Activated naive CD4-positive, alpha-beta T cell treated with anti-CD3 and anti-CD28 coated beads, Interleukin-2, amount 50 U/mL, for 16 hours (primary cell): Measurements from ENCODE around the gene AFF4.
"Not testable (repeated sequence)": the region's sequence is repeated elsewhere in the genome, so short reads cannot be mapped to it uniquely, and the experiment has no call there.

Experiments used
- DNase-seq: peaks from one replicate; pipeline ENCODE4 v3.0.0-alpha.2; 2020

Gene AFF4

DNA sequence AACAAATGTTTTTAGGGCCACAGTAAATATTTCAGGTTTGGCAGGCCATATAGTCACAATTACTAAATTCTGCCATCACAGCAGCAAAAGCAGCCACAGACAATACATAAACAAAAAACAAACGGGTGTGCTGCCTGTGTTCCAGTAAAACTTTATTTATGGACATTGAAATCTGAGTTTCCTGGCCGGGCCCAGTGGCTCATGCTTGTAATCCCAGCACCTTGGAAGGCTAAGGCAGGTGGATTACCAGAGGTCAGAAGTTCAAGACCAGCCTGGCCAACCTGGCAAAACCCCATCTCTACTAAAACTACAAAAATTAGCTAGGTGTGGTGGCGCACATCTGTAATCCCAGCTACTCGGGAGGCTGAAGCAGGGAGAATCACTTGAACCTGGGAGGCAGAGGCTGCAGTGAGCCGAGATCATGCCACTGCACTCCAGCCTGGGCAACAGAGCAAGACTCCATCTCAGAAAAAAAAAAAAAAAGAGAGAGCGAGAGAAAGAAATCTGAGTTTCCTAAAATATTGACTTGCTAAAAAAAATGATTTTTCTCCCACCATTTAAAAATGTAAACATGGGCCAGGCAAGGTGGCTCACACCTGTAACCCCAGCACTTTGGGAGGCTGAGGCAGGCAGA is 7.2 kb downstream of the AFF4 start:
- not testable (repeated sequence) for DNase-seq

- DNase-seq, result no peak
Observed at GRCh38 chr5:132953710-132954109, 9.7 kb downstream of the AFF4 start.

DNA sequence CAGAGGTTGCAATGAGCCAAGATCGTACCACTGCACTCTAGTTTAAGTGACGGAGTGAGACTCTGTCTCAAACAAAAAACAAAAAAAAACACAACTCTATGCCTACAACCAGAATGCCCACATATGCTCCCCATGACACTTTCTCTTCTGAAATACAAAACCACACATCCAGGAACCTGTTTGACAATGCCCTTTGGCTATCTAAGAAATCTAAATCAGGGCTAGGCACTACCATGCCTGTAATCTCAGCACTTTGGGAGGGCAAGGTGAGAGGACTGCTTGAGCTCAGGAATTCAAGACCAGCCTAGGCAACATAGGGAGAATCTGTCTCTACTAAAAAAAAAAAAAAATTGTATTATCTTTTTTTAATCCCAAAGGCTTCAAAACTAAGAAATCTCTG is 10.6 kb downstream of the AFF4 start:
- DNase-seq, result no peak

DNA sequence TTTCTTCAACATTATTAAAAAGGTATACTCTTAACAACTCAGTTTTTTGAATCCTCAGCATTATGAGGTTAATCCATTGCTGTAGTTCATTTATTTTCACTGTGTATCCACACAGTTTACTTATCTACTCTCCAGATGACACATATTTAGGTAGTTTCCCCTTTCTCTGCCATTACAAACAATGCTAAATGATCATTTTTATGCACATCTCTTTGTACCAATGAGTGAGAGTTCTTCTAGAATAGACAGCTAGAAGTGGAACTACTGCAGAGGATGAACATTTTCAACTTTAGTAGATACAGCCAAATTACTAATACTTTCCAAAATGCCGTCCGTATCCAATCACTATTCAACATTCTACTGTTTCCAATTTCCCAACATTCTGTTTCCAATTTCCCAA is 11.5 kb downstream of the AFF4 start:
- no peak for DNase-seq

DNA sequence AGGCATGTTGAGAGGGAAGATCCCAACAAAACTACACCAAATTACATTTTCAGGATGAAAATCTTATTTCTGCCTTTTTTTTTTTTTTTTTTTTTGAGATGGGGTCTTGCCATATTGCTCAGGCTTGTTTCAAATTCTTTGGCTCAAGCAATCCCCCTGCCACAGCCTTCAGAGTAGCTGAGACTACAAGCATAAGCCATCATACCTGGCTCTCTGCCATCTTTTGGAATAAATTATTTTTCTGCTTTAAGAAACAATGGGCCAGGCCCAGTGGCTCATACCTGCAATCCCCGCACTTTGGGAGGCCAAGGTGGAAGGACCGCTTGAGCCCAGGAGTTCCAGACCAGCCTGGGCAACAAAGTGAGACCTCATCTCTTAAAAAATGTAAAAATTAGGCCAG is 14.3 kb downstream of the AFF4 start:
- no peak for DNase-seq

- no peak for DNase-seq
Observed at GRCh38 chr5:132947671-132948070, 15.8 kb downstream of the AFF4 start.

DNA sequence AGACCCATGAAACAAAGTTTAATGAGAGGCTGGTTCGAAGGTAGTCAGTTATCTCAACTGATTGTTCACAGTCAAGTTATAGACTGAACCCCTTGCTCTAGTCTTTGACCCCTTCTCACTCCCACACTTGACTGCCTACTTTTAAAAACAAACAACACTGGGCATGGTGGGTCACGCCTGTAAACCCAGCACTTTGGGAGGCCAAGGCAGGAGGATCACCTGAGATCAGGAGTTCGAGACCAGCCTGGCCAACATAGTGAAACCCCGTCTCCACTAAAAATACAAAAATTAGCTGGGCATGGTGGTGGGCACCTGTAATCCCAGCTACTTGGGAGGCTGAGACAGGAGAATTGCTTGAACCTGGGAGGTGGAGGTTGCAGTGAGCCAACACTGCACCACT is 18.1 kb downstream of the AFF4 start:
- not testable (repeated sequence) for DNase-seq

DNA sequence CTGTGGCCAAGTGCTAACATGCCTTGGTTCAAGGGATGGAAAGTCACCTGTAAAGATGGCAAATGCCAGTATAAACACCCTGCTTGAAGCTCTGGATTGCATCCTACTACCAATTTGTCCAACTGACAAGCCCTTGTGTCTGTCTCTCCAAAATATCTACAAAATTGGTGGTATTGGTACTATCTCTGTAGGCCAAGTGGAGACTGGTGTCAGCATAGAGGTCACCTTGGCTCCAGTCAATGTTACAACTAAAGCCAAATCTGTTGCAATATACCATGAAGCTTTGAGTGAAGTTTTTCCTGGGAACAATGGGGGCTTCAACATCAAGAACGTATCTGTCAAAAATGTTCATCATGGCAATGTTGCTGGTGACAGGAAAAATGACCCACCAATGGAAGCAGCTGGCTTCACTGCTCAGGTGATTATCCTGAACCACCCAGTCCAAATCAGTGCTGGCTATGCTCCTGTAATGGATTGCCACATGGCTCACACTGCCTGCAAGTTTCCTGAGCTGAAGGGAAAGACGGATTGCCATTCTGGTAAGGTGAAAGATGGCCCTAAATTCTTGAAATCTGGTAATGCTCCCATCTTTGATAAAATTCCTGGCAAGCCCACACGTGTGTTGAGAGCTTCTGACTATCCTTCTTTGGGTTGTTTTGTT is 19.9 kb downstream of the AFF4 start:
- no peak for DNase-seq

DNA sequence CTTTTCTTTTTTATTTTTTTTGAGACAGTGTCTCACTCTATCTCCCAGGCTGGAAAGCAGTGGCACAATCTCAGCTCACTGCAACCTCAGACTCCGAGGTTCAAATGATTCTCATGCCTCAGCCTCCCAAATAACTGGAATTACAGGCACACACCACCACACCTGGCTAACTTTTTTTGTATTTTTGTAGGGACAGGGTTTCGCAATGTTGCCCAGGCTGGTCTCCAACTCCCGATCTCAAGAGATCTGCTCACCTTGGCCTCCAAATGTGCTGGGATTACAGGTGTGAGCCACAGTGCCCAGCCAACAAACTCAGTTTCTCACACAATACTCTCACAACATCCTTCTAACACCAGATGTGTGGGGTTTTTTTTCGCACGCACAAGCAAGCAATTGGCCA is 22.1 kb downstream of the AFF4 start:
- no peak for DNase-seq

GRCh38 chr5:132928062-132928407 is 35.4 kb downstream of the AFF4 start:
- no peak for DNase-seq

GRCh38 chr5:132927355-132928061 is 35.9 kb downstream of the AFF4 start:
- no peak for DNase-seq

DNA sequence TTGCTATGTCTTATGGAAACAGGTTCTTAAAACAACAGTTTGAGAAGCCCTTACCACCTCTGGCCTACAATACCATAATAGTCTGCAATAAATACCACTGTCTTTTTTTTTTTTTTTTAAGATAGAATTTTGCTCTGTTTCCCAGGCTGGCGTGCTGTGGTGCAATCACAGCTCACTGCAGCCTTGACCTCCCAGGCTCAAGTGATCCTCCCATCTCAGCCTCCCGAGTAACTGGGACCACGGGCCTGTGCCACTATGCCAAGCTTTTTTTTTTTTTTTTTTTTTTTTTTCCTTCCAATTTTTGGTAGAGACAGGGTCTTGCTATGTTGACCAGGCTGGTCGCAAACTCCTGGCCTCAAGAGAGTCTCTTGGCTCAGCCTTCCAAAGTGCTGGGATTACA is 37.0 kb downstream of the AFF4 start:
- DNase-seq, result no peak

DNA sequence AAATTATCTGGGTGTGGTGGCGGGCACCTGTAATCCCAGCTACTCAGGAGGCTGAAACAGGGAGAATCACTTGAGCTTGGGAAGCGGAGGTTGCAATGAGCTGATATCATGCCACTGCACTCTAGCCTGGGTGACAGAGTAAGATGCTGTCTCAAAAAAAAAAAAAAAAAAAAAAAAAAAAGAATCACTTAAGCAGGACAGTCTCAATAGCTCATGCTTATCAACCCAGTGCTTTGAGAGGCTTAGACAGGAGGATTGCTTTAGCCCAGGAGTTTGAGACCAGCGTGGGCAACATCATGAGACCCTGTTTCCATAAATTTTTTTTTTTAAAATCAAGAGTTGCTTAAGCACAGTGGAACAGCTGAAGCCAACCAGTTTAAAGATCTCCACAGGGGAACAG is 47.3 kb downstream of the AFF4 start:
- no peak for DNase-seq

DNA sequence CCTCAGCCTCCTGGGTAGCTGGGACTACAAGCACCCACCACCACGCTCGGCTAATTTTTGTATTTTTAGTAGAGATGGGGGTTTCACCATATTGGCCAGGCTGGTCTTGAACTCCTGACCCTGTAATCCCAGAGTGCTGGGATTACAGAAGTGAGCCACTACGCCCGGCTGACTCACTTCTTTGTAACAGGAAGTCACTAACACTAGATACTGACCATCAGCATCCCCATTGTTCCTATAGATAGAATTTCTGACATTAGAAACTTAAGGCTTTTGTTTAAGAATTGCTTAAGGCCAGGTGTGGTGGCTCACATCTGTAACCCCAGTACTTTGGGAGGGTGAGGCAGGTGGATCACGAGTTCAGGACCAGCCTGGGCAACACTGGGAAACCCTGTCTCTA is 47.8 kb downstream of the AFF4 start:
- no peak for DNase-seq

DNA sequence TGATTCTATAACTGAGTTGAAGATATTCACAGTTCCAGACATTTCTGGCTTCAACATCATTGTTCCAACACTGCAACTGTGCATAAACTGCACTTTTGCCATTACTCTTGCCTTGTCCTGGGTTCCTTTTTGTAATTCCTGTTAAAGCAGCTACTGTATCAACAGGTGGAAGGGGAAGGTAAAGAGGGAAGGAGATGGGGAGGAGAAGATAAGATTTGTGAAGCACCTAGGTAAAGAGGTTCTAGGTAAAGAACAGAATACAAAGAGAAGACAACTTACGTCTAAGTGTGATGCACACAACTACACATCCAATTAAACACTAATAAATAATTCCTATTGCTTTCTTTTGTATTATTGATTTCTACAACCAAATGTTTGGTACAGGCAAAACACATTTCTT is 53.7 kb downstream of the AFF4 start:
- no peak for DNase-seq

DNA sequence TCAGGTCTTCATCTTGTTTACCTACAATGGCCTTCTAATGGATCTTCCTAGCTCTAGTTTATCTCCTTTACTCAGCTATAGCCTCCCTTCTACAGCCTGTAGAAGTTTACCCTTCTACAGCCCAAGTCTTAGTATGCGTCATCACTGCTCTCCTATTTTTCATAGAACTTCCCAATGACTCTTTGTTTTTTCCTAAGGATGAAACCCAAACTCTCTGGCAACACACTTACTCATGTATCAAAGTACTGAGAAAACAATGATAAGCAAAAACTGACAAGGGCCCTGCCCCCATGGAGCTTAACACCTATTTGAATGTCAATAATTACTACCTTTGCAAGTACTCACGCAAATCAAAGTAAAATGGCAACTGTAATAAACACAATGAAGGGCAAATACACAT is 56.3 kb downstream of the AFF4 start:
- no peak for DNase-seq

DNA sequence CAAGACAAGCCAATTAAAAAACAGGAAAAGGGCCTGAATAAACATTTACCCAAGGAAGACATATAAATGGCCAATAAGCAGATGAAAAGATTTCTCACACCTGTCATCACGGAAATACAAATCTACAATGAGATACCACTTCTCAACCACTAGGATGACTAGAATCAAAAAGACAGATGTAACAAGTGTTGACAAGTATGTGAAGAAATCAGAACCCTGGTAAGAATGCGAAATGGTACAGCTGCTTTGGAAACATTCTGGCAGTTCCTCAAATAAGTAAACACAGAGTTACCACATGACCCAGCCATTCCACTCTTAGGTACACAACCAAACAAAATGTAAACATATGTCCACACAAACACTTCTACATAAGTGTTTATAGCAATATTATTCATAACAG is 57.5 kb downstream of the AFF4 start:
- DNase-seq, result no peak

GRCh38 chr5:132901730-132902129 is 61.7 kb downstream of the AFF4 start:
- no peak for DNase-seq

DNA sequence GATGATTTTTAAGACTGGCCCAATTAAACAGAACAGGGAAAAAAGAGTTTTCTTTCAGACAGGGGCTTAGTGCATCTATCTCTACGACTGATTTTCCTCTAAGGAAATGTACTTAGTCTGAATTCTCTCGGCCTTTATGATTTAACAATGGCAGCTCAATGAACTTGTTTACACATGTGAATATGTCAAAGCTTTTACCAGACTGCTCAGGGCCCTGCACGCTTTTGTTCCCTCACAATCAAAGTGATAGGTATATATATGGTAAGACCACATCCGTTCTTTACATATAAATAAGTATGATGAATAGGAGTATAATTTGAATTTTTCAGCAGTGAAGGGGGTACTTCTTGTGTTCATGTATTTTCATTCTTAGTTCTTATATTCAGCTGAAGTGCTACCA is 62.4 kb downstream of the AFF4 start:
- DNase-seq, result no peak

- no peak for DNase-seq
Observed at GRCh38 chr5:132898094-132898493, 65.3 kb downstream of the AFF4 start.

DNA sequence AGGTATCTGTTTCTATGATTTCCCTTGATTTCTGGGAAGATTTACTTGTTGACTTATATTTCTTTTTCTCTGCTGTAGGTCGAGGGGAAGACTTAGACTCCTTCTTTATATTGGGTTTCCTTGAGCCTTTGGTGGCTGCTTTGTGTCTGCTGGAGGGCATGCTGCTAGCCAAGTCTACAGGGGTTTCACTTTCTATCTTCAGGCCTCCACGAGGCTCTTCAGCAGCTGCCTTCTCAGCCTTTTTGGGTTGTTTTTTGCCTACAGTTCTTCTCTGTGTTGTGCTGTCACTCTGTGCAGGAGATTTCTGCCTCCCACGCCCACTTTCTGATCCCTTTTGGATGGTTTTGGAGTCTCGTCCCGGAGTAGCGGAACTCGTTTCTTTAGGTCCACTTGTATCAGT is 66.7 kb downstream of the AFF4 start:
- DNase-seq, result no peak

GRCh38 chr5:132895719-132896305 is 67.6 kb downstream of the AFF4 start:
- no peak for DNase-seq

DNA sequence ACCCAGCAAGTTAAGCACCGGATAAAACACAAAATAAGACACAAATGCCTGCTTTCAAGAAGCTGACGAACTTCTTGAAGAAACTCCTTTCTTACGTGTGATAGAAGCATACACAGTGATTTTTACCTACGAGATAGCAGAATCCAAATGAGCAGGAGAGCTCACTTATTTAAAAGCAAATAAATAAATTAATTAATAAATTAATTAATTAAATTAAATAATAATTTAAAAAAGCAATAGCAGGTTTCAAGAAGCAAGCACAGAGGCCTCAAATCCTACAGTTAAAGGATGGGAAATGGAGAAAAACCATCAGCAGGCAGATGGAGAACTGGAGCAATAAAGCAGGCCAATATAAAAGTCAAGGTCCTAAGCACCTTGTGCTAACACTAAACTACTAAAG is 72.6 kb downstream of the AFF4 start:
- no peak for DNase-seq

DNA sequence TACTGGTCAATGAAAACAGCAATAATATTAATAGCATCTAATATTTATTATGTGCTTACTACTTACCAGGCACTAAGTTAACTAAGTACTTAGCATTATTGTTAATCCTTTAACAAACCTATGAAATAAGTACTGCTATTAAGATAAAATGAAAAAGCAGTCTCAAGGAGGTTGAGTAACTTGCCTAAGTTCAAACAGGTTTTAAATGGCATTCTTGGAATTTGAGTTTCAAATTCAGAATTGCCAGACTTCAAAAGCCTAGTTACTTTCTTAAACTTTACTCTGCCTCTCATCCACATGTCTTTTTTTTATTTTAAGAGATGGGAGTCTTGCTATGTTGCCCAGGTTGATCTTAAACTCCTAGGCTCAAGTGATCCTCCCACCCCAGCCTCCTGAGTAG is 73.9 kb downstream of the AFF4 start:
- DNase-seq, result no peak
